ENCODE measurements around the gene TNFRSF13B. TPM values are rescaled to one million over a fixed set of nuclear protein-coding genes. Genes with fewer than 3 reads are reported as not detected.

Gene TNFRSF13B
- total RNA-seq, 1 donor = not detected

GRCh38 chr17:16933317-16934132 is 38.4 kb downstream of the TNFRSF13B start:
- TF ChIP-seq CTCF (IDR thresholded peaks at IDR 0.05; ENCODE audit: insufficient read depth, low read depth, low read length) = no peak
- H3K4me3 ChIP-seq (ENCODE audit: low read depth, low read length) = no peak overlapping the region
- DNase-seq (ENCODE audit: low read depth) = no peak

GRCh38 chr17:16932611-16933010 is 39.3 kb downstream of the TNFRSF13B start:
- H3K4me3 ChIP-seq (ENCODE audit: low read depth, low read length) = no peak overlapping the region
- no peak for DNase-seq (ENCODE audit: low read depth)
- no peak for TF ChIP-seq CTCF (IDR thresholded peaks at IDR 0.05; ENCODE audit: insufficient read depth, low read depth, low read length)

GRCh38 chr17:16932156-16932555 is 39.8 kb downstream of the TNFRSF13B start:
- DNase-seq (ENCODE audit: low read depth) = no peak
- TF ChIP-seq CTCF (IDR thresholded peaks at IDR 0.05; ENCODE audit: insufficient read depth, low read depth, low read length) = no peak

GRCh38 chr17:16931318-16932060 is 40.4 kb downstream of the TNFRSF13B start:
- no peak for TF ChIP-seq CTCF (IDR thresholded peaks at IDR 0.05; ENCODE audit: insufficient read depth, low read depth, low read length)
- no peak overlapping the region for H3K4me3 ChIP-seq (ENCODE audit: low read depth, low read length)
- DNase-seq (ENCODE audit: low read depth) = no peak

More at GRCh38 chr17:16932156-16932555, 39.8 kb downstream of the TNFRSF13B start:
- no peak overlapping the region for H3K4me3 ChIP-seq (ENCODE audit: low read depth, low read length)

GRCh38 chr17:16930571-16931317 is 41.2 kb downstream of the TNFRSF13B start:
- no peak for TF ChIP-seq CTCF (IDR thresholded peaks at IDR 0.05; ENCODE audit: insufficient read depth, low read depth, low read length)
- H3K4me3 ChIP-seq (ENCODE audit: low read depth, low read length) = no peak overlapping the region
- DNase-seq (ENCODE audit: low read depth) = no peak

GRCh38 chr17:16929757-16930520 is 42.0 kb downstream of the TNFRSF13B start:
- no peak for DNase-seq (ENCODE audit: low read depth)
- H3K4me3 ChIP-seq (ENCODE audit: low read depth, low read length) = no peak overlapping the region
- no peak for TF ChIP-seq CTCF (IDR thresholded peaks at IDR 0.05; ENCODE audit: insufficient read depth, low read depth, low read length)

Data from fibroblast of villous mesenchyme (primary cell).